ENCODE data around the gene RBP5.

DNA sequence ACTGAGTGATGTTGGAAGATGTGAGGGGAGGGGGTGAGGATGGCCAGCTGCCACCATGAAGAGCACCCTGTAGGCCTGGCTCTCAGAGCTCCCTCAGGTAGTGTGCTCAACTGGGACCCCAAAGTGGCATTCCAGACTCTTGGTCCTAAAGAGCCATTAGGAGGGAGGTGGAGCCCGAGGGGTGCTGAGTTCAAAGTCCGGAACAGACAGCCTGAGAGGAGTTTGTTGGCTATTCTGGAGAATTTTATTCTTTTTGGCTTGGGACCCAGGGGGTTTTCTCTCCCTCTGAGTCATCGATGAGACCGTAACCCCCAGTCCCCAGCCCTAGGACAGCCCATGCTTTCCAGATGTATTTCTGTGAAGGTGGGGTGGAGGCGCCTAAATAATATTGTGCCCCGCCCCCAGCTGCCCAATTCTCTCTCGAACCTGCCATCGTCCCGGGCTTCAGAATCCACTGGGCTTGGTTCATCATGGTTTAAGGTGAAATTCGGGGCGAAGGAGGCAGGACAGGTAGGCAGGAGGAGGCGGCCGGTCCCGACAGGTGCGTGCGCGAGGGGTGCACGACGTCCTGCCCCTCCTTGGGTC is 690 bp upstream of the RBP5 start:
- no peak for TF ChIP-seq POLR2A (IDR thresholded peaks at IDR 0.05)
- TF ChIP-seq, protein P1, sequence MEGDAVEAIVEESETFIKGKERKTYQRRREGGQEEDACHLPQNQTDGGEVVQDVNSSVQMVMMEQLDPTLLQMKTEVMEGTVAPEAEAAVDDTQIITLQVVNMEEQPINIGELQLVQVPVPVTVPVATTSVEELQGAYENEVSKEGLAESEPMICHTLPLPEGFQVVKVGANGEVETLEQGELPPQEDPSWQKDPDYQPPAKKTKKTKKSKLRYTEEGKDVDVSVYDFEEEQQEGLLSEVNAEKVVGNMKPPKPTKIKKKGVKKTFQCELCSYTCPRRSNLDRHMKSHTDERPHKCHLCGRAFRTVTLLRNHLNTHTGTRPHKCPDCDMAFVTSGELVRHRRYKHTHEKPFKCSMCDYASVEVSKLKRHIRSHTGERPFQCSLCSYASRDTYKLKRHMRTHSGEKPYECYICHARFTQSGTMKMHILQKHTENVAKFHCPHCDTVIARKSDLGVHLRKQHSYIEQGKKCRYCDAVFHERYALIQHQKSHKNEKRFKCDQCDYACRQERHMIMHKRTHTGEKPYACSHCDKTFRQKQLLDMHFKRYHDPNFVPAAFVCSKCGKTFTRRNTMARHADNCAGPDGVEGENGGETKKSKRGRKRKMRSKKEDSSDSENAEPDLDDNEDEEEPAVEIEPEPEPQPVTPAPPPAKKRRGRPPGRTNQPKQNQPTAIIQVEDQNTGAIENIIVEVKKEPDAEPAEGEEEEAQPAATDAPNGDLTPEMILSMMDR (IDR thresholded peaks at IDR 0.05), result no peak

Measured in adrenal gland (tissue), 5 donors.